PC-3 (cell line): Measurements from ENCODE around the gene DHDDS.

ENCODE experiments used
- EZH2 ChIP-seq: fragments of 300-600 bp; sonication (generic); IDR thresholded peaks from one replicate; pipeline ENCODE4 v1.6.1; 2017; ENCODE audit warnings: antibody characterized with exemption, mild to moderate bottlenecking, low read length; ENCODE audit not compliant: unreplicated experiment
- EZH2phosphoT487 ChIP-seq: fragments of 300-600 bp; sonication (generic); IDR thresholded peaks from 2 replicates; pipeline ENCODE4 v1.6.1; 2018; ENCODE audit warnings: mild to moderate bottlenecking, antibody characterized with exemption, low read length, borderline replicate concordance
- TF ChIP-seq, protein P1 (sequence below): fragments of 300-600 bp; sonication (generic); conservative IDR thresholded peaks from 2 replicates; pipeline ENCODE4 v1.5.1; 2017; ENCODE audit warnings: antibody characterized with exemption, low read depth, mild to moderate bottlenecking, low read length

DNA sequence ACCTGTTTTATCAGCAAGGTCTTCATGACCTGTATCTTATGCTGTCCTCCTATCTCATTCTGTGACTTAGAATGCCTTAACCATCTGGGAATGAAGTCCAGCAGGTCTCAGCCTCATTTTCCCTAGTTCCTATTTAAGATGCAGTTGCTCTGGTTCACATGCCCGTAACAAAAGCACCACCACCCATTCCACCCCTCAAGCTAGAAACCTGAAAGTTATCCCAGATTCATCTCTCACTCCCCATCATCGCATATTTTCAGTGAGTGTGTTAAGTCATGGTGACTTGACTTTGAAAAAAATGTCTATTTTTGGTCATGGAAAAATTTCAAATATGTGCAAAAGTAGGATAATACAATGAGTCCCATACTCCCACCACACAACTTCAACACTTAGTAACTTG lies 51.9 kb downstream of the DHDDS start:
- TF ChIP-seq, protein P1, sequence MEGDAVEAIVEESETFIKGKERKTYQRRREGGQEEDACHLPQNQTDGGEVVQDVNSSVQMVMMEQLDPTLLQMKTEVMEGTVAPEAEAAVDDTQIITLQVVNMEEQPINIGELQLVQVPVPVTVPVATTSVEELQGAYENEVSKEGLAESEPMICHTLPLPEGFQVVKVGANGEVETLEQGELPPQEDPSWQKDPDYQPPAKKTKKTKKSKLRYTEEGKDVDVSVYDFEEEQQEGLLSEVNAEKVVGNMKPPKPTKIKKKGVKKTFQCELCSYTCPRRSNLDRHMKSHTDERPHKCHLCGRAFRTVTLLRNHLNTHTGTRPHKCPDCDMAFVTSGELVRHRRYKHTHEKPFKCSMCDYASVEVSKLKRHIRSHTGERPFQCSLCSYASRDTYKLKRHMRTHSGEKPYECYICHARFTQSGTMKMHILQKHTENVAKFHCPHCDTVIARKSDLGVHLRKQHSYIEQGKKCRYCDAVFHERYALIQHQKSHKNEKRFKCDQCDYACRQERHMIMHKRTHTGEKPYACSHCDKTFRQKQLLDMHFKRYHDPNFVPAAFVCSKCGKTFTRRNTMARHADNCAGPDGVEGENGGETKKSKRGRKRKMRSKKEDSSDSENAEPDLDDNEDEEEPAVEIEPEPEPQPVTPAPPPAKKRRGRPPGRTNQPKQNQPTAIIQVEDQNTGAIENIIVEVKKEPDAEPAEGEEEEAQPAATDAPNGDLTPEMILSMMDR: no peak
- no peak for TF ChIP-seq EZH2
- TF ChIP-seq EZH2phosphoT487: no peak
